ENCODE results near the gene OR8G5.

OR8G5 gene

DNA sequence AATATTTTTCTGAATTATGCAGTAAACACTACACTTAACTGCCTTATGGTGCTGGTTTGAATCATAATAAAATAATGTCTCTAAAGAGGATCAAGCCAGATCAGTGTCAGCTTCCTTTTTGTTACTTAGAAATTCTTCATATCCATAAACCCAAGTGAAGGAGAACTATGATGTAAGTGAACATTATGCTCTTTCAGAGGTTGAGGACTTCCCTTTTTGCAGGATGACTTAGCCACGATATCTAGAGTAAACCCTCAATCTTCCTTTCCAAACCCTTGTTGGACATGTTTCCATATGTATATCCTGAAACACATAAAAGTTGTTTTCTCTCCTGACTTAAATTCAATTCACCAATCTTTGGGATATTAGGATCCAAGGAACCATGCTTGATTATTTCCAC is 38.5 kb downstream of the OR8G5 start:
- in situ Hi-C loops (cut with HindIII; ENCODE audit: low sequenced_read_pairs), result no loop called here
- H3K4me3 ChIP-seq (ENCODE audit: low read depth, low read length), result no peak overlapping the region
- TF ChIP-seq, protein P1, sequence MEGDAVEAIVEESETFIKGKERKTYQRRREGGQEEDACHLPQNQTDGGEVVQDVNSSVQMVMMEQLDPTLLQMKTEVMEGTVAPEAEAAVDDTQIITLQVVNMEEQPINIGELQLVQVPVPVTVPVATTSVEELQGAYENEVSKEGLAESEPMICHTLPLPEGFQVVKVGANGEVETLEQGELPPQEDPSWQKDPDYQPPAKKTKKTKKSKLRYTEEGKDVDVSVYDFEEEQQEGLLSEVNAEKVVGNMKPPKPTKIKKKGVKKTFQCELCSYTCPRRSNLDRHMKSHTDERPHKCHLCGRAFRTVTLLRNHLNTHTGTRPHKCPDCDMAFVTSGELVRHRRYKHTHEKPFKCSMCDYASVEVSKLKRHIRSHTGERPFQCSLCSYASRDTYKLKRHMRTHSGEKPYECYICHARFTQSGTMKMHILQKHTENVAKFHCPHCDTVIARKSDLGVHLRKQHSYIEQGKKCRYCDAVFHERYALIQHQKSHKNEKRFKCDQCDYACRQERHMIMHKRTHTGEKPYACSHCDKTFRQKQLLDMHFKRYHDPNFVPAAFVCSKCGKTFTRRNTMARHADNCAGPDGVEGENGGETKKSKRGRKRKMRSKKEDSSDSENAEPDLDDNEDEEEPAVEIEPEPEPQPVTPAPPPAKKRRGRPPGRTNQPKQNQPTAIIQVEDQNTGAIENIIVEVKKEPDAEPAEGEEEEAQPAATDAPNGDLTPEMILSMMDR (IDR thresholded peaks at IDR 0.05; ENCODE audit: low read depth, low read length), result no peak
- no peak for DNase-seq (ENCODE audit: low read depth, low spot score)

DNA sequence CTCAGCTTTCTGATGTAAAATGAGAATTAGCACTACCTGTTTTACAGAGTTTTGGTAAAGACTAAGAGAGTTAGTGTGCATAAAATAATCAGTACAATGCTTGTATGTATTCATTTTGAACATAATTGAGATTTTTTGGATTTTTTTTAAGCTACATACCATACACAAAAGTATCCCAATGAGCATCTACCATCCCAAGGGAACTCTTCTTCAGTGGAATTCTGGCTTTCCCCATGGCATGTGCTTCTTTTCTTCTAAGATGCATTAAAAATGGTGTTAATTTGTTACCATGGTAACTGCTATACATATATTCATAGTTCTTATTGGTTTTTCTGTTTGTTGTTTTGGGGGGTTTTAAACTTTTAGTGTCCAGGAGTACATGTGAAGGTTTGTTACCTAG is 39.8 kb downstream of the OR8G5 start:
- TF ChIP-seq, protein P1 (IDR thresholded peaks at IDR 0.05; ENCODE audit: low read depth, low read length), result no peak
- no peak overlapping the region for H3K4me3 ChIP-seq (ENCODE audit: low read depth, low read length)
- DNase-seq (ENCODE audit: low read depth, low spot score), result no peak
- in situ Hi-C loops (cut with HindIII; ENCODE audit: low sequenced_read_pairs), result no loop called here

DNA sequence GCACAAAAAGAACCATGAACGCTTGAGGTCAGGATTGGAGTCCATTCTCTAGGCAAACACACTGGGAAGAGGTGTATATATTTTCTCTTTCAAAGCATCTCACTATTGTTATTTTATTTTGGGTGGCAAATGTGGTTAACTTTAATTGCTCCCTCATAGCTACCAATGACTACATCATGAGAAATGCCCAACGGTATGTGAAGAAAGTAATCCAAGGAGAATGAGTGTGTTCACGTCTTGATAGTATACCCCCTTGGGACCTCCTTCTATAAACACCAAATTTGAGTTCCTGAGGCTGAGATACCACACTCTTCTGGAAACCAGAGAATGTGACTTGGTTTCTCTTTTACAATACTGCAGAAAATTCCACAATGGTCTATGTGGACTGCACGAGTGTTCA is 41.7 kb downstream of the OR8G5 start:
- H3K4me3 ChIP-seq (ENCODE audit: low read depth, low read length), result no peak overlapping the region
- peak; percentile 48 for DNase-seq (ENCODE audit: low read depth, low spot score)
- in situ Hi-C loops (cut with HindIII; ENCODE audit: low sequenced_read_pairs), result no loop called here
- TF ChIP-seq, protein P1 (IDR thresholded peaks at IDR 0.05; ENCODE audit: low read depth, low read length), result no peak

DNA sequence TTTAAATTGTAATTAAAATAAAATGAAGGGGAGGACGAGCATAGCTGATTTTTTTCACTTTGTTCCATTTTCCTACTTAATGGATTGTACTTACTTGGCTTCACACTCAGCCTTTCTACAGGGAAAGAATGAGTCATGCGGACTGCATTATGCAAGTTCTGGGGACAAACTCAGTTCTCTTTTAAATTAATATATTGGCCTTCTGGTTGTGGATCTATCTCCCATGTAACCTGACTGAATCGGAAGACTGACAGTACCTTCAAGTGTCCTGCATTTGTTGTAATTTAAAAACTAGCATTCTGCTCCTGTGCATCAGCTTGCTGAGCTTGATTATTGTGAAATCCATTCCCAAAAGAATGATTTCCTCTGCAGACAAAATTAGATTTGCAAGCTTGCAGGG is 45.4 kb downstream of the OR8G5 start:
- no peak overlapping the region for H3K4me3 ChIP-seq (ENCODE audit: low read depth, low read length)
- in situ Hi-C loops (cut with HindIII; ENCODE audit: low sequenced_read_pairs), result no loop called here
- DNase-seq (ENCODE audit: low read depth, low spot score), result peak; percentile 82
- TF ChIP-seq, protein P1 (IDR thresholded peaks at IDR 0.05; ENCODE audit: low read depth, low read length), result no peak

DNA sequence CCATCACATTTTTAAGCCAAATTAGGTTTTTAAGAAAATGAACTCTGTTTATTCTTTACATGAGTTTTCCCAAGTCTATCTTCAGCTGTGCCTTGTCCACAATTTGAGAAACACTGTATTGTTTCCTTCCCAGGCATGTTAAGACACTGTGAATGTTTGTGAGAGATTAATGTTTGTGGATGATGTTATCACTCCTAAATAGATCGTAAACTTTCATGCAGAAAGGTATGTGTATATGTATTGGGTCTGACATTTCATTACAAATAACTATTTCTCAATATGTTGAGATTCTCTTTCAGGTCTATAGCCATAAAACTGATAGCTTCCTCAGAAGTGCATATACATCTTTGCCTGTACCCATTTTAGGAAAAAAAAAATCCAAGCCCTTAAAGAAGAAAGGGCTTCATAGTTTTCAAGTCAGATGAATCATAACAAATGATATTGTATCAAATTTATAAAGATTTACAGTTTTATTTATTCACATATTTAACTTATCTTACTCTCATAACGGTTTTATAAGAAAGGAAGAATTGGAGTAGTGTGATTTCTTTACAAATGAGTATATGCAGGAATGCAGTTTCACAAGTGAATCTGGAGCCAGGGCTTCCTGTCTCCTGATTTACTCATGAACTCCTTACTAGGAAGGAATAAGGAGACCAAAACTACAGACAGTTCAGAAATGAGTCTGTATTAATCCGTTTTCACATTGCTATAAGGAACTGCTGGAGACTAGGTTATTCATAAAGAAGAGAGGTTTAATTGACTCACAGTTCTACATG is 46.4 kb downstream of the OR8G5 start:
- TF ChIP-seq, protein P1 (IDR thresholded peaks at IDR 0.05; ENCODE audit: low read depth, low read length), result no peak
- in situ Hi-C loops (cut with HindIII; ENCODE audit: low sequenced_read_pairs), result no loop called here
- no peak for DNase-seq (ENCODE audit: low read depth, low spot score)
- no peak overlapping the region for H3K4me3 ChIP-seq (ENCODE audit: low read depth, low read length)

DNA sequence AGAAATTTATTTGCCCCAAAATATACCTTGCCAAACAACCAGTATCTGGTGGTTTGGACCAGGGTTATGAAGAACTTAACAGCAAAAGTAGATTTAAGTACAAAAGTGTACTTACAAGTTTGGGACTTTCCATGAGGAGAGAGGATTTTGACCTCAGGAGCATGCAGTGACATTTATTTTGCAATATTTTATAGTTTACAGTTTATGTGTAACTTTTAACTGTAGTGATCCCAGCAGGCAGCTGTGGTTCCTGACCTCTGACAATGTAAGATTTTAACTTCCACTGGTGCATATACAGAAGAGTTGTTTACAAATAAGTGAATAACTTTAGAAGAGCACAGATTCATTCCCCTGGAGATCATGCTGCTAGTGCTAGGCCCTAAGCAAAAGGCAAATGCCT is 50.9 kb downstream of the OR8G5 start:
- no peak for DNase-seq (ENCODE audit: low read depth, low spot score)
- TF ChIP-seq, protein P1 (IDR thresholded peaks at IDR 0.05; ENCODE audit: low read depth, low read length), result no peak
- in situ Hi-C loops (cut with HindIII; ENCODE audit: low sequenced_read_pairs), result no loop called here
- no peak overlapping the region for H3K4me3 ChIP-seq (ENCODE audit: low read depth, low read length)
